Glutamatergic neuron (in vitro differentiated cells): ENCODE measurements around the gene CDH11. TPM values are rescaled to one million over a fixed set of nuclear protein-coding genes. Genes with fewer than 3 reads are reported as not detected.

Experiments used
- DNase-seq: peaks from one replicate; pipeline ENCODE4 v3.0.0; 2022
- H3K27ac Mint-ChIP-seq: one replicate; pipeline ENCODE4 v1.8.0; 2020; ENCODE audit warnings: mild to moderate bottlenecking, mixed read lengths, inconsistent platforms; ENCODE audit not compliant: unreplicated experiment
- H3K27me3 Mint-ChIP-seq: one replicate; pipeline ENCODE4 v1.8.0; 2020; ENCODE audit warnings: mild to moderate bottlenecking, moderate library complexity, mixed read lengths, inconsistent platforms; ENCODE audit not compliant: unreplicated experiment
- H3K36me3 Mint-ChIP-seq: one replicate; pipeline ENCODE4 v1.8.0; 2020; ENCODE audit warnings: mild to moderate bottlenecking, mixed read lengths, inconsistent platforms; ENCODE audit not compliant: unreplicated experiment
- H3K4me1 Mint-ChIP-seq: one replicate; pipeline ENCODE4 v1.8.0; 2020; ENCODE audit warnings: mild to moderate bottlenecking, low read depth, mixed read lengths, inconsistent platforms; ENCODE audit not compliant: unreplicated experiment
- H3K4me3 Mint-ChIP-seq: one replicate; pipeline ENCODE4 v1.8.0; 2020; ENCODE audit warnings: mild to moderate bottlenecking, mixed read lengths, inconsistent platforms; ENCODE audit not compliant: unreplicated experiment
- H3K9me3 Mint-ChIP-seq: one replicate; pipeline ENCODE4 v1.8.0; 2020; ENCODE audit warnings: mild to moderate bottlenecking, moderate library complexity, mixed read lengths, inconsistent platforms; ENCODE audit not compliant: unreplicated experiment
- CTCF ChIP-seq: fragments of 200-600 bp; sonication (generic); IDR thresholded peaks from one replicate; pipeline ENCODE4 v1.5.0; 2021; ENCODE audit not compliant: partially characterized antibody, unreplicated experiment
- total RNA-seq: library from RNA; stranded (reverse); fragmentation: NEBNext Ultra II Directional; extraction: Animal tissue kit (Norgen Biotek cat#: 25700); gene quantifications from one replicate; pipeline ENCODE4 v1.2.1, GENCODE V29; 2021; ENCODE audit not compliant: unreplicated experiment

CDH11 gene
- total RNA-seq, 1 donor from 2014 or later = 2.6 TPM

GRCh38 chr16:65068151-65068740 lies 53.6 kb downstream of the CDH11 start:
- no peak for TF ChIP-seq CTCF
- H3K36me3 Mint-ChIP-seq = no peaks in the 10 kb centered on the region
- H3K4me3 Mint-ChIP-seq = no peak overlapping the region
- no peak for DNase-seq
- H3K27ac Mint-ChIP-seq = no peak overlapping the region
- peaks cover 13% of the 10 kb centered on the region for H3K4me1 Mint-ChIP-seq
- H3K27me3 Mint-ChIP-seq = no peaks in the 10 kb centered on the region
- no peaks in the 10 kb centered on the region for H3K9me3 Mint-ChIP-seq

GRCh38 chr16:65066651-65067050 lies 55.2 kb downstream of the CDH11 start:
- peaks cover 13% of the 10 kb centered on the region for H3K4me1 Mint-ChIP-seq
- DNase-seq = no peak
- no peak overlapping the region for H3K4me3 Mint-ChIP-seq
- H3K27me3 Mint-ChIP-seq = no peaks in the 10 kb centered on the region
- H3K27ac Mint-ChIP-seq = no peak overlapping the region
- H3K9me3 Mint-ChIP-seq = no peaks in the 10 kb centered on the region
- no peak for TF ChIP-seq CTCF
- no peaks in the 10 kb centered on the region for H3K36me3 Mint-ChIP-seq

- H3K9me3 Mint-ChIP-seq = no peaks in the 10 kb centered on the region
Observed at GRCh38 chr16:65065031-65065430, 56.8 kb downstream of the CDH11 start.

GRCh38 chr16:65064131-65064530 lies 57.7 kb downstream of the CDH11 start:
- no peak overlapping the region for H3K4me3 Mint-ChIP-seq
- no peak overlapping the region for H3K27ac Mint-ChIP-seq
- TF ChIP-seq CTCF = no peak
- peaks cover 3% of the 10 kb centered on the region for H3K4me1 Mint-ChIP-seq
- H3K9me3 Mint-ChIP-seq = no peaks in the 10 kb centered on the region
- DNase-seq = no peak
- no peaks in the 10 kb centered on the region for H3K27me3 Mint-ChIP-seq
- no peaks in the 10 kb centered on the region for H3K36me3 Mint-ChIP-seq

More at GRCh38 chr16:65065031-65065430, 56.8 kb downstream of the CDH11 start:
- DNase-seq = no peak
- Mint-ChIP-seq H3K27me3 (no peaks in the 10 kb centered on the region), H3K4me3 (no peak overlapping the region), H3K27ac (no peak overlapping the region), H3K4me1 (peaks cover 3% of the 10 kb centered on the region), H3K36me3 (no peaks in the 10 kb centered on the region)
- TF ChIP-seq CTCF = no peak

GRCh38 chr16:65062736-65063583 lies 58.9 kb downstream of the CDH11 start:
- H3K4me3 Mint-ChIP-seq = no peak overlapping the region

More at GRCh38 chr16:65062736-65063583, 58.9 kb downstream of the CDH11 start:
- no peak for TF ChIP-seq CTCF
- H3K36me3 Mint-ChIP-seq = no peaks in the 10 kb centered on the region
- DNase-seq = no peak
- H3K9me3 Mint-ChIP-seq = no peaks in the 10 kb centered on the region
- no peaks in the 10 kb centered on the region for H3K4me1 Mint-ChIP-seq
- no peaks in the 10 kb centered on the region for H3K27me3 Mint-ChIP-seq
- H3K27ac Mint-ChIP-seq = no peak overlapping the region
